ENCODE results near the gene RABGAP1L.

DNA sequence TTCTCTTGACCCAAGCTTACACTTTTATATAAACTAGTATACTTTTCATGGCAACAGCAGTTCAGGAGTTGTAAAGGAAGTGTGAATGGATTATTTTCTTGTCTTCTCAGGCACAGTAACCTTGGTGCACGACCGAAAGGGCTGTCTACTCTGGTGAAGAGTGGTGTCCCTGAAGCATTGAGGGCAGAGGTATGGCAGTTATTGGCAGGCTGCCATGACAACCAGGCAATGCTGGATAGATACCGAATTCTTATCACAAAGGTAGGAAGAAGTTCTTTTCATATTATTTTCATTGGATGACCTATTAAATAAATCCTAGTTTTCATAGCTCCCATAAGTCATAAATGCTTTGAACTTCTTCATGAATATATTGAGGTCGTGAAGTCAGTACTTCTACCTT, 234.6 kb downstream of the RABGAP1L start:
- TF ChIP-seq, protein P1, sequence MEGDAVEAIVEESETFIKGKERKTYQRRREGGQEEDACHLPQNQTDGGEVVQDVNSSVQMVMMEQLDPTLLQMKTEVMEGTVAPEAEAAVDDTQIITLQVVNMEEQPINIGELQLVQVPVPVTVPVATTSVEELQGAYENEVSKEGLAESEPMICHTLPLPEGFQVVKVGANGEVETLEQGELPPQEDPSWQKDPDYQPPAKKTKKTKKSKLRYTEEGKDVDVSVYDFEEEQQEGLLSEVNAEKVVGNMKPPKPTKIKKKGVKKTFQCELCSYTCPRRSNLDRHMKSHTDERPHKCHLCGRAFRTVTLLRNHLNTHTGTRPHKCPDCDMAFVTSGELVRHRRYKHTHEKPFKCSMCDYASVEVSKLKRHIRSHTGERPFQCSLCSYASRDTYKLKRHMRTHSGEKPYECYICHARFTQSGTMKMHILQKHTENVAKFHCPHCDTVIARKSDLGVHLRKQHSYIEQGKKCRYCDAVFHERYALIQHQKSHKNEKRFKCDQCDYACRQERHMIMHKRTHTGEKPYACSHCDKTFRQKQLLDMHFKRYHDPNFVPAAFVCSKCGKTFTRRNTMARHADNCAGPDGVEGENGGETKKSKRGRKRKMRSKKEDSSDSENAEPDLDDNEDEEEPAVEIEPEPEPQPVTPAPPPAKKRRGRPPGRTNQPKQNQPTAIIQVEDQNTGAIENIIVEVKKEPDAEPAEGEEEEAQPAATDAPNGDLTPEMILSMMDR (IDR thresholded peaks at IDR 0.05), result no peak
- TF ChIP-seq POLR2A (IDR thresholded peaks at IDR 0.05), result no peak

All from lower leg skin (tissue), 3 donors.